B cell (primary cell): Measurements from ENCODE around the gene HSD3B2. TPM values are rescaled to one million over a fixed set of nuclear protein-coding genes. Genes with fewer than 3 reads are reported as not detected.

Source experiments
- ATAC-seq: fragments of 200-7000 bp; cut with Tn5 transposase; one replicate; pipeline ENCODE4 v1.10.0; 2021; ENCODE audit warnings: low read depth, mild to moderate bottlenecking, moderate number of reproducible peaks, moderate library complexity
- CTCF ChIA-PET: fragments of 350-600 bp; sonication (Branson Sonifier 250); formaldehyde crosslinking; loops from one replicate; lab custom pipeline; 2021; ENCODE audit warnings: antibody characterized with exemption, inconsistent platforms; lab: Charles Lee
- POLR2A ChIA-PET: fragments of 350-600 bp; sonication (Branson Sonifier 250); formaldehyde crosslinking; loops from one replicate; lab custom pipeline; 2021; ENCODE audit warnings: antibody characterized with exemption; lab: Charles Lee
- DNase-seq: peaks from one replicate; pipeline ENCODE4 v3.0.0; 2013
- H2AFZ ChIP-seq: 2 replicates; pipeline ENCODE4 v1.6.1; 2012; ENCODE audit warnings: mild to moderate bottlenecking, low read depth, low read length; ENCODE audit not compliant: insufficient read depth, poor library complexity, severe bottlenecking
- H3K27ac ChIP-seq, 2 donors: 1 replicate in 1 of 2; 2 replicates in 1 of 2; pipeline ENCODE4 v1.5.1; 2012 to 2013; ENCODE audit warnings: low read length in 2 of 2, mild to moderate bottlenecking in 2 of 2, moderate library complexity in 1 of 2
- H3K27me3 ChIP-seq, 4 experiments: fragments of 200-600 bp in 1 of 4; sonication (generic) in 1 of 4; replicated peaks in 1 of 4; 1 replicate in 2 of 4; 2 replicates in 2 of 4; pipeline versions ENCODE4 v1.6.1 to v1.7.0; 2013 to 2016; ENCODE audit warnings: low read length in 3 of 4, mild to moderate bottlenecking in 2 of 4, mixed read lengths in 1 of 4, moderate library complexity in 1 of 4; ENCODE audit not compliant: insufficient read depth in 4 of 4, control insufficient read depth in 3 of 4; ENCODE audit errors: control extremely low read depth in 1 of 4
- H3K36me3 ChIP-seq, 2 experiments: replicated peaks in 1 of 2; 1 replicate in 1 of 2; 2 replicates in 1 of 2; pipeline versions ENCODE4 v1.6.1 to v1.7.1; 2013; ENCODE audit warnings: low read length in 1 of 2; ENCODE audit not compliant: insufficient read depth in 2 of 2, control insufficient read depth in 1 of 2; ENCODE audit errors: control extremely low read depth in 1 of 2, extremely low read depth in 1 of 2
- H3K4me1 ChIP-seq, 2 donors: fragments of 200-600 bp in 1 of 2; sonication (generic) in 1 of 2; 1 replicate in 1 of 2; 2 replicates in 1 of 2; pipeline versions ENCODE4 v1.5.1 to v1.6.1; 2013 to 2017; ENCODE audit warnings: low read length in 2 of 2; ENCODE audit not compliant: control insufficient read depth in 2 of 2, insufficient read depth in 2 of 2
- H3K4me2 ChIP-seq: replicated peaks from 2 replicates; pipeline ENCODE3; 2012; ENCODE audit warnings: mild to moderate bottlenecking, low read depth, low read length; ENCODE audit not compliant: poor library complexity, severe bottlenecking
- H3K4me3 ChIP-seq, 5 experiments: fragments of 200-600 bp in 1 of 5; sonication (generic) in 1 of 5; 1 replicate in 3 of 5; 2 replicates in 2 of 5; pipeline versions ENCODE4 v1.5.1 to v1.7.0; 2011 to 2016; ENCODE audit warnings: low read length in 4 of 5, mild to moderate bottlenecking in 4 of 5, low read depth in 2 of 5, control low read depth in 1 of 5, moderate library complexity in 1 of 5; ENCODE audit not compliant: insufficient read depth in 1 of 5; ENCODE audit errors: control extremely low read depth in 1 of 5, extremely low read depth in 1 of 5
- H3K79me2 ChIP-seq: fragments of 200-600 bp; sonication (generic); one replicate; pipeline ENCODE4 v1.6.0; 2016; ENCODE audit warnings: low read length; ENCODE audit not compliant: control insufficient read depth, insufficient read depth
- H3K9ac ChIP-seq: fragments of 200-600 bp; sonication (generic); 2 replicates; pipeline ENCODE4 v1.6.1; 2017; ENCODE audit warnings: mild to moderate bottlenecking, low read length, moderate library complexity
- H3K9me3 ChIP-seq, 3 donors: one replicate each; pipeline versions ENCODE4 v1.6.1 to v1.7.1; 2013; ENCODE audit warnings: low read length in 2 of 3; ENCODE audit not compliant: control insufficient read depth in 2 of 3, insufficient read depth in 1 of 3; ENCODE audit errors: control extremely low read depth in 1 of 3
- H4K20me1 ChIP-seq: 2 replicates; pipeline ENCODE4 v1.6.0; 2012; ENCODE audit warnings: mild to moderate bottlenecking, low read length; ENCODE audit not compliant: insufficient read depth, control insufficient read depth, poor library complexity, severe bottlenecking
- H3K27ac Mint-ChIP-seq: one replicate; pipeline ENCODE4 v1.8.0; 2021; ENCODE audit warnings: mixed read lengths
- H3K27me3 Mint-ChIP-seq: one replicate; pipeline ENCODE4 v1.8.0; 2021; ENCODE audit warnings: mixed read lengths
- H3K4me1 Mint-ChIP-seq: one replicate; pipeline ENCODE4 v1.8.0; 2021; ENCODE audit warnings: mixed read lengths
- H3K4me3 Mint-ChIP-seq: one replicate; pipeline ENCODE4 v1.8.0; 2021; ENCODE audit warnings: mixed read lengths
- H3K9me3 Mint-ChIP-seq: one replicate; pipeline ENCODE4 v1.8.0; 2022; ENCODE audit warnings: mixed read lengths; ENCODE audit not compliant: insufficient read depth
- CTCF ChIP-seq: fragments of 200-600 bp; IDR thresholded peaks from one replicate; pipeline ENCODE4 v1.8.0; 2022; ENCODE audit warnings: antibody characterized with exemption, mild to moderate bottlenecking
- EZH2 ChIP-seq: IDR thresholded peaks from 2 replicates; pipeline ENCODE4 v1.6.1; 2012; ENCODE audit warnings: borderline replicate concordance, low read depth, mild to moderate bottlenecking, moderate library complexity, low read length; ENCODE audit not compliant: insufficient read depth, poor library complexity, severe bottlenecking
- whole genome bisulfite sequencing: methylation state at CpG from one replicate; pipeline ENCODE4 v1.1.5; 2013; ENCODE audit warnings: missing lambda C conversion rate; ENCODE audit not compliant: insufficient coverage; 5-methylcytosine and 5-hydroxymethylcytosine counted together
- intact Hi-C: fragments of 100-400 bp; cut with micrococcal nuclease; formaldehyde crosslinking; loops from one replicate; pipeline ENCODE4 v1.10.0; 2022
- polyA plus RNA-seq: library from polyadenylated mRNA; depleted of rRNA; stranded (reverse); fragments of >200 nt; gene quantifications from 2 replicates; pipeline ENCODE4 v1.2.3, GENCODE V29; 2012
- total RNA-seq, 2 donors: library from RNA; stranded (reverse); fragments of 120-200 nt in 1 of 2; gene quantifications; 1 replicate in 1 of 2; 2 replicates in 1 of 2; pipeline versions ENCODE4 v1.2.3 to v1.2.4, GENCODE V29; 2013 to 2022

The HSD3B2 gene
- total and polyA plus RNA-seq, 2 donors (not counting 1 experiment from before 2014, with no cell fraction given) = not detected

- H3K79me2 ChIP-seq = no peaks in the 10 kb centered on the region
- Mint-ChIP-seq H3K27me3 (peaks cover 5% of the 10 kb centered on the region), H3K27ac (no peak overlapping the region), H3K9me3 (no peaks in the 10 kb centered on the region), H3K4me3 (no peak overlapping the region), H3K4me1 (no peaks in the 10 kb centered on the region)
- no peaks in the 10 kb centered on the region for H4K20me1 ChIP-seq
- ATAC-seq (no peak), DNase-seq (no peak)
- no peak overlapping the region for H3K9ac ChIP-seq
- H3K4me1 ChIP-seq = no peaks in the 10 kb centered on the region
- H3K27ac ChIP-seq = no peak overlapping the region
- H2AFZ ChIP-seq = no peak overlapping the region
- no peaks in the 10 kb centered on the region for H3K9me3 ChIP-seq
- CTCF ChIA-PET = no interaction called here
- no peaks in the 10 kb centered on the region for H3K27me3 ChIP-seq
- H3K36me3 ChIP-seq = no peaks in the 10 kb centered on the region
- POLR2A ChIA-PET = no interaction called here
- H3K4me2 ChIP-seq = no peak overlapping the region
- intact Hi-C loops = no loop called here
- TF ChIP-seq CTCF = no peak
- TF ChIP-seq EZH2 = no peak
- WGBS = 88% methylated on average over 4 of the region's 5 CpGs
- no peak overlapping the region for H3K4me3 ChIP-seq
Measured at GRCh38 chr1:119471566-119471965, 56.6 kb downstream of the HSD3B2 start.

- CTCF ChIA-PET = no interaction called here
- H3K9me3 Mint-ChIP-seq = no peaks in the 10 kb centered on the region
Measured at GRCh38 chr1:119472080-119472818, 57.3 kb downstream of the HSD3B2 start.

More at GRCh38 chr1:119472080-119472818, 57.3 kb downstream of the HSD3B2 start:
- POLR2A ChIA-PET = no interaction called here
- no peak overlapping the region for H3K4me3 Mint-ChIP-seq
- no peak overlapping the region for H3K27ac Mint-ChIP-seq
- no peaks in the 10 kb centered on the region for H3K4me1 ChIP-seq
- H3K9me3 ChIP-seq = no peaks in the 10 kb centered on the region
- DNase-seq (no peak), ATAC-seq (no peak)
- TF ChIP-seq CTCF = no peak
- TF ChIP-seq EZH2 = no peak
- H3K27me3 ChIP-seq = no peaks in the 10 kb centered on the region
- H3K27me3 Mint-ChIP-seq = peaks cover 5% of the 10 kb centered on the region
- H3K4me1 Mint-ChIP-seq = no peaks in the 10 kb centered on the region
- H4K20me1 ChIP-seq = no peaks in the 10 kb centered on the region
- H3K27ac ChIP-seq = no peak overlapping the region
- H2AFZ ChIP-seq = no peak overlapping the region
- H3K4me2 ChIP-seq = no peak overlapping the region
- intact Hi-C loops = no loop called here
- 45% methylated on average over 2 of the region's 5 CpGs for WGBS
- no peak overlapping the region for H3K4me3 ChIP-seq
- no peak overlapping the region for H3K9ac ChIP-seq
- H3K79me2 ChIP-seq = no peaks in the 10 kb centered on the region
- H3K36me3 ChIP-seq = no peaks in the 10 kb centered on the region

Other genes starting within 250 kb of the HSD3B2 start
- not detected in 2 replicates for gene HAO2, start 46.4 kb upstream of the HSD3B2 start, total RNA-seq
- gene HAO2, start 46.4 kb upstream of the HSD3B2 start, polyA plus RNA-seq = not detected in 2 replicates
- gene HSD3B1, start 92.1 kb downstream of the HSD3B2 start, total RNA-seq = not detected in 2 replicates
- not detected in 2 replicates for gene HSD3B1, start 92.1 kb downstream of the HSD3B2 start, polyA plus RNA-seq
- not detected in 2 replicates for gene ZNF697, start 233.1 kb downstream of the HSD3B2 start, total RNA-seq
- not detected in 2 replicates for gene ZNF697, start 233.1 kb downstream of the HSD3B2 start, polyA plus RNA-seq